ENCODE data around the gene MCOLN2. TPM values are rescaled to one million over a fixed set of nuclear protein-coding genes. Genes with fewer than 3 reads are reported as not detected.

MCOLN2 gene
- total RNA-seq, 1 donor from 2014 or later: not detected

GRCh38 chr1:84936116-84936810 is 60.6 kb downstream of the MCOLN2 start:
- no peaks in the 10 kb centered on the region for H3K9me3 Mint-ChIP-seq (ENCODE audit: unreplicated experiment)
- no peak overlapping the region for H3K27ac Mint-ChIP-seq (ENCODE audit: unreplicated experiment)
- H3K4me3 Mint-ChIP-seq (ENCODE audit: unreplicated experiment): no peak overlapping the region
- DNase-seq: no peak
- H3K27me3 Mint-ChIP-seq (ENCODE audit: unreplicated experiment): no peaks in the 10 kb centered on the region
- H3K4me1 Mint-ChIP-seq (ENCODE audit: low read depth, unreplicated experiment): peaks cover 3% of the 10 kb centered on the region
- H3K36me3 Mint-ChIP-seq (ENCODE audit: unreplicated experiment): no peaks in the 10 kb centered on the region
- peak; percentile 92 for TF ChIP-seq CTCF (IDR thresholded peaks at IDR 0.05; ENCODE audit: partially characterized antibody, unreplicated experiment)

GRCh38 chr1:84933011-84933611 is 63.8 kb downstream of the MCOLN2 start:
- no peak overlapping the region for H3K27ac Mint-ChIP-seq (ENCODE audit: unreplicated experiment)
- H3K27me3 Mint-ChIP-seq (ENCODE audit: unreplicated experiment): no peaks in the 10 kb centered on the region
- no peaks in the 10 kb centered on the region for H3K9me3 Mint-ChIP-seq (ENCODE audit: unreplicated experiment)
- no peak overlapping the region for H3K4me3 Mint-ChIP-seq (ENCODE audit: unreplicated experiment)
- TF ChIP-seq CTCF (IDR thresholded peaks at IDR 0.05; ENCODE audit: partially characterized antibody, unreplicated experiment): no peak
- no peaks in the 10 kb centered on the region for H3K36me3 Mint-ChIP-seq (ENCODE audit: unreplicated experiment)
- H3K4me1 Mint-ChIP-seq (ENCODE audit: low read depth, unreplicated experiment): no peaks in the 10 kb centered on the region
- no peak for DNase-seq

GRCh38 chr1:84930831-84931230 is 66.1 kb downstream of the MCOLN2 start:
- H3K4me1 Mint-ChIP-seq (ENCODE audit: low read depth, unreplicated experiment): no peaks in the 10 kb centered on the region
- no peak for DNase-seq
- no peak overlapping the region for H3K4me3 Mint-ChIP-seq (ENCODE audit: unreplicated experiment)
- no peaks in the 10 kb centered on the region for H3K36me3 Mint-ChIP-seq (ENCODE audit: unreplicated experiment)
- no peak overlapping the region for H3K27ac Mint-ChIP-seq (ENCODE audit: unreplicated experiment)
- H3K27me3 Mint-ChIP-seq (ENCODE audit: unreplicated experiment): no peaks in the 10 kb centered on the region
- no peaks in the 10 kb centered on the region for H3K9me3 Mint-ChIP-seq (ENCODE audit: unreplicated experiment)
- no peak for TF ChIP-seq CTCF (IDR thresholded peaks at IDR 0.05; ENCODE audit: partially characterized antibody, unreplicated experiment)

GRCh38 chr1:84930329-84930728 is 66.6 kb downstream of the MCOLN2 start:
- H3K36me3 Mint-ChIP-seq (ENCODE audit: unreplicated experiment): no peaks in the 10 kb centered on the region
- H3K27me3 Mint-ChIP-seq (ENCODE audit: unreplicated experiment): no peaks in the 10 kb centered on the region
- TF ChIP-seq CTCF (IDR thresholded peaks at IDR 0.05; ENCODE audit: partially characterized antibody, unreplicated experiment): no peak
- H3K9me3 Mint-ChIP-seq (ENCODE audit: unreplicated experiment): no peaks in the 10 kb centered on the region
- no peak for DNase-seq
- no peak overlapping the region for H3K27ac Mint-ChIP-seq (ENCODE audit: unreplicated experiment)
- no peak overlapping the region for H3K4me3 Mint-ChIP-seq (ENCODE audit: unreplicated experiment)
- no peaks in the 10 kb centered on the region for H3K4me1 Mint-ChIP-seq (ENCODE audit: low read depth, unreplicated experiment)

GRCh38 chr1:84929581-84929980 is 67.3 kb downstream of the MCOLN2 start:
- no peak for DNase-seq
- Mint-ChIP-seq H3K27ac (ENCODE audit: unreplicated experiment) (no peak overlapping the region), H3K4me1 (ENCODE audit: low read depth, unreplicated experiment) (no peaks in the 10 kb centered on the region), H3K9me3 (ENCODE audit: unreplicated experiment) (no peaks in the 10 kb centered on the region), H3K36me3 (ENCODE audit: unreplicated experiment) (no peaks in the 10 kb centered on the region), H3K27me3 (ENCODE audit: unreplicated experiment) (no peaks in the 10 kb centered on the region), H3K4me3 (ENCODE audit: unreplicated experiment) (no peak overlapping the region)
- no peak for TF ChIP-seq CTCF (IDR thresholded peaks at IDR 0.05; ENCODE audit: partially characterized antibody, unreplicated experiment)
